Liver (tissue), 3 donors: Measurements from ENCODE around the gene CSTPP1.

ENCODE experiments used
- ATF3 ChIP-seq: IDR thresholded peaks from 2 replicates; pipeline ENCODE4 v1.6.1; 2016; ENCODE audit warnings: antibody characterized with exemption
- CTCF ChIP-seq: fragments of 150-350 bp; IDR thresholded peaks from 2 replicates; pipeline ENCODE4 v1.5.1; 2017; ENCODE audit warnings: improper control_type of control experiment, low read depth, low read length; ENCODE audit not compliant: missing input control
- EGR1 ChIP-seq, 2 donors: IDR thresholded peaks; 2 replicates each; pipeline ENCODE4 v1.6.1; 2016 to 2018; ENCODE audit warnings: antibody characterized with exemption in 2 of 2, low read depth in 2 of 2
- HNF4A ChIP-seq, 2 donors: conservative IDR thresholded peaks; 2 replicates each; pipeline ENCODE4 v1.6.1; 2016; ENCODE audit warnings: antibody characterized with exemption in 2 of 2, mild to moderate bottlenecking in 2 of 2
- JUND ChIP-seq, 2 donors: IDR thresholded peaks; 2 replicates each; pipeline ENCODE4 v1.6.1; 2016; ENCODE audit warnings: antibody characterized with exemption in 2 of 2
- RXRA ChIP-seq, 2 donors: IDR thresholded peaks; 2 replicates each; pipeline ENCODE4 v1.6.1; 2017 to 2018; ENCODE audit warnings: antibody characterized with exemption in 2 of 2, mild to moderate bottlenecking in 1 of 2
- SP1 ChIP-seq: IDR thresholded peaks from 2 replicates; pipeline ENCODE4 v1.6.1; 2018; ENCODE audit warnings: antibody characterized with exemption, mild to moderate bottlenecking
- TF ChIP-seq, protein P1 (sequence below): IDR thresholded peaks from 2 replicates; pipeline ENCODE4 v1.6.1; 2016; ENCODE audit warnings: antibody characterized with exemption
- donor health status: healthy.
- donor health status: healthy.

- no peak for TF ChIP-seq EGR1 (IDR thresholded peaks at IDR 0.05; ENCODE audit: low read depth in 2 of 2)
- no peak for TF ChIP-seq CTCF
- no peak for TF ChIP-seq RXRA (IDR thresholded peaks at IDR 0.05)
- no peak for TF ChIP-seq SP1
- TF ChIP-seq, protein P1, sequence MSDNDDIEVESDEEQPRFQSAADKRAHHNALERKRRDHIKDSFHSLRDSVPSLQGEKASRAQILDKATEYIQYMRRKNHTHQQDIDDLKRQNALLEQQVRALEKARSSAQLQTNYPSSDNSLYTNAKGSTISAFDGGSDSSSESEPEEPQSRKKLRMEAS = no peak
- TF ChIP-seq JUND (IDR thresholded peaks at IDR 0.05) = no peak
- TF ChIP-seq ATF3 = no peak
- no peak for TF ChIP-seq HNF4A (conservative IDR thresholded peaks at IDR 0.05)
Observed at GRCh38 chr11:47207459-47207858, 270.9 kb downstream of the CSTPP1 start.
